ENCODE data around the gene AGBL1. TPM values are rescaled to one million over a fixed set of nuclear protein-coding genes. Genes with fewer than 3 reads are reported as not detected.

AGBL1 gene
- total RNA-seq, 3 donors from 2014 or later (not counting 1 experiment from before 2014, with no cell fraction given) = not detected

DNA sequence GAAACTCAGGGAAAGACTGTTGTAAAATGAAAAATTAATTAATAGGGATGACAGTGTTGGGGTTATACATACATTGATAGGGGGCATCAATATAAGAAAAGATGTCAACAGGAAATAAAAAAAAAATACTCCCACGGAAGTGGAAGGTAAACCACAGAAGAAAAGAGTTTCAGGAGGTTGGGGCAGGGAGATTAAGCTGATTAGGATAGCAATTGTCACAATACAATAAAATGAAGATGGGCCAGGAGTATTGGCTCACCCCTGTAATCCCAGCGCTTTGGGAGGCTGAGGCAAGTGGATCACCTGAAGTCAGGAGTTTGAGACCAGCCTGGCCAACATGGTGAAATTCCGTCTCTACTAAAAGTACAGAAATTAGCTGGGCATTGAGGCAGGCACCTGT is 536.1 kb downstream of the AGBL1 start:
- WGBS (ENCODE audit: insufficient coverage) = 66% methylated on average over 3 of the region's 3 CpGs
- DNase-seq (peak in 1 of 2 donors; percentile 27), ATAC-seq (no peak)
- peaks cover 6 to 12% of the 10 kb centered on the region in 2 donors for H3K27me3 Mint-ChIP-seq (ENCODE audit: low read depth in 2 of 2)
- peak overlapping the region in 1 of 2 donors; percentile 6 for H3K27ac Mint-ChIP-seq
- Histone ChIP-seq H3K27me3 (ENCODE audit: control insufficient read depth, insufficient read depth, low read length) (no peaks in the 10 kb centered on the region), H3K9me3 (ENCODE audit: control insufficient read depth, insufficient read depth, low read length) (no peaks in the 10 kb centered on the region), H3K36me3 (ENCODE audit: control insufficient read depth, insufficient read depth, low read length) (no peaks in the 10 kb centered on the region), H3K27ac (ENCODE audit: low read length) (no peak overlapping the region), H3K4me1 (ENCODE audit: control insufficient read depth, insufficient read depth, low read length) (peaks cover 16% of the 10 kb centered on the region), H3K4me3 (ENCODE audit: low read length) (no peak overlapping the region)
- no peaks in the 10 kb centered on the region for H3K36me3 Mint-ChIP-seq
- intact Hi-C loops (cut with micrococcal nuclease) = no loop called here
- H3K4me1 Mint-ChIP-seq = peaks cover 23 to 32% of the 10 kb centered on the region in 2 donors
- no peak for TF ChIP-seq CTCF (IDR thresholded peaks at IDR 0.05)
- H3K9me3 Mint-ChIP-seq = peaks cover 0 to 2% of the 10 kb centered on the region in 2 donors
- H3K4me3 Mint-ChIP-seq = peak overlapping the region; percentile 56

GRCh38 chr15:86616771-86617170 is 537.1 kb downstream of the AGBL1 start:
- H3K27ac ChIP-seq (ENCODE audit: low read length) = no peak overlapping the region
- peaks cover 18 to 24% of the 10 kb centered on the region in 2 donors for H3K4me1 Mint-ChIP-seq
- no peaks in the 10 kb centered on the region for H3K9me3 ChIP-seq (ENCODE audit: control insufficient read depth, insufficient read depth, low read length)
- ATAC-seq (no peak), DNase-seq (no peak)
- 83% methylated on average over 1 of the region's 1 CpG for WGBS (ENCODE audit: insufficient coverage)
- H3K27me3 Mint-ChIP-seq (ENCODE audit: low read depth in 2 of 2) = peaks cover 8 to 16% of the 10 kb centered on the region in 2 donors
- peaks cover 0 to 2% of the 10 kb centered on the region in 2 donors for H3K9me3 Mint-ChIP-seq
- H3K4me3 Mint-ChIP-seq = no peak overlapping the region
- no peaks in the 10 kb centered on the region for H3K27me3 ChIP-seq (ENCODE audit: control insufficient read depth, insufficient read depth, low read length)
- intact Hi-C loops (cut with micrococcal nuclease) = no loop called here
- H3K4me3 ChIP-seq (ENCODE audit: low read length) = no peak overlapping the region
- H3K4me1 ChIP-seq (ENCODE audit: control insufficient read depth, insufficient read depth, low read length) = peaks cover 16% of the 10 kb centered on the region
- TF ChIP-seq CTCF (IDR thresholded peaks at IDR 0.05) = no peak
- H3K36me3 ChIP-seq (ENCODE audit: control insufficient read depth, insufficient read depth, low read length) = no peaks in the 10 kb centered on the region
- no peak overlapping the region for H3K27ac Mint-ChIP-seq
- H3K36me3 Mint-ChIP-seq = no peaks in the 10 kb centered on the region

GRCh38 chr15:86620157-86620556 is 540.5 kb downstream of the AGBL1 start:
- no peak overlapping the region for H3K27ac Mint-ChIP-seq
- H3K4me1 Mint-ChIP-seq = peaks cover 7 to 14% of the 10 kb centered on the region in 2 donors
- Histone ChIP-seq H3K9me3 (ENCODE audit: control insufficient read depth, insufficient read depth, low read length) (no peaks in the 10 kb centered on the region), H3K27me3 (ENCODE audit: control insufficient read depth, insufficient read depth, low read length) (no peaks in the 10 kb centered on the region), H3K4me3 (ENCODE audit: low read length) (no peak overlapping the region), H3K36me3 (ENCODE audit: control insufficient read depth, insufficient read depth, low read length) (no peaks in the 10 kb centered on the region), H3K27ac (ENCODE audit: low read length) (no peak overlapping the region), H3K4me1 (ENCODE audit: control insufficient read depth, insufficient read depth, low read length) (peaks cover 15% of the 10 kb centered on the region)
- no peak for TF ChIP-seq CTCF (IDR thresholded peaks at IDR 0.05)
- DNase-seq (no peak), ATAC-seq (no peak)
- no peaks in the 10 kb centered on the region for H3K36me3 Mint-ChIP-seq
- intact Hi-C loops (cut with micrococcal nuclease) = no loop called here
- WGBS (ENCODE audit: insufficient coverage) = 53% methylated on average over 5 of the region's 5 CpGs
- H3K27me3 Mint-ChIP-seq (ENCODE audit: low read depth in 2 of 2) = peaks cover 6 to 27% of the 10 kb centered on the region in 2 donors
- no peak overlapping the region for H3K4me3 Mint-ChIP-seq
- peaks cover 0 to 2% of the 10 kb centered on the region in 2 donors for H3K9me3 Mint-ChIP-seq
